OCI-LY3 (cell line): ENCODE data around the gene RPP25L.

Experiments
- H2AFZ ChIP-seq: fragments of 200-600, 300-600 bp; shearing (Covaris generic); 2 replicates; pipeline ENCODE4 v1.6.0; 2014; ENCODE audit warnings: antibody characterized with exemption, low read depth, low read length
- H3K27ac ChIP-seq: fragments of 200-600, 300-600 bp; sonication (generic); 2 replicates; pipeline ENCODE4 v1.5.1; 2014; ENCODE audit warnings: mild to moderate bottlenecking, low read length, moderate library complexity, mixed read lengths
- H3K27me3 ChIP-seq: fragments of 200-600, 300-600 bp; sonication (generic); 2 replicates; pipeline ENCODE4 v1.6.1; 2014; ENCODE audit warnings: low read depth, low read length, mixed read lengths
- H3K36me3 ChIP-seq: fragments of 200-600, 300-600 bp; sonication (generic); replicated peaks from 2 replicates; pipeline ENCODE3; 2014; ENCODE audit warnings: low read depth, low read length, mixed read lengths
- H3K4me1 ChIP-seq: fragments of 300-600, 200-600 bp; sonication (generic); 2 replicates; pipeline ENCODE4 v1.6.1; 2014; ENCODE audit warnings: low read length, mixed read lengths
- H3K4me2 ChIP-seq: fragments of 200-600, 300-600 bp; sonication (generic); 2 replicates; pipeline ENCODE4 v1.6.1; 2014; ENCODE audit warnings: low read length, mixed read lengths
- H3K4me3 ChIP-seq: fragments of 300-600, 200-600 bp; sonication (generic); 2 replicates; pipeline ENCODE4 v1.5.1; 2014; ENCODE audit warnings: antibody characterized with exemption, mild to moderate bottlenecking, low read length, moderate library complexity
- H3K79me2 ChIP-seq: fragments of 300-600, 200-600 bp; shearing (Covaris generic); 2 replicates; pipeline ENCODE4 v1.6.1; 2014; ENCODE audit warnings: mild to moderate bottlenecking, low read length, mixed read lengths
- H3K9ac ChIP-seq: fragments of 300-600, 200-600 bp; shearing (Covaris generic); 2 replicates; pipeline ENCODE4 v1.6.0; 2014; ENCODE audit warnings: mild to moderate bottlenecking, low read length, moderate library complexity
- H3K9me3 ChIP-seq: fragments of 200-600, 300-600 bp; shearing (Covaris generic); 2 replicates; pipeline ENCODE4 v1.6.1; 2014; ENCODE audit warnings: low read length, mixed read lengths; ENCODE audit not compliant: insufficient read depth
- H4K20me1 ChIP-seq: fragments of 200-600, 300-600 bp; sonication (generic); 2 replicates; pipeline ENCODE4 v1.6.1; 2016; ENCODE audit warnings: low read length, mixed read lengths; ENCODE audit not compliant: insufficient read depth
- EZH2phosphoT487 ChIP-seq: fragments of 200-600 bp; shearing (Covaris generic); IDR thresholded peaks from 2 replicates; pipeline ENCODE4 v1.6.1; 2018; ENCODE audit warnings: antibody characterized with exemption, mixed run types, low read depth
- TF ChIP-seq, protein P1 (sequence below): fragments of 200-600, 300-600 bp; sonication (generic); IDR thresholded peaks from 2 replicates; pipeline ENCODE4 v1.5.1; 2014; ENCODE audit warnings: antibody characterized with exemption, low read length, low read depth

RPP25L gene

DNA sequence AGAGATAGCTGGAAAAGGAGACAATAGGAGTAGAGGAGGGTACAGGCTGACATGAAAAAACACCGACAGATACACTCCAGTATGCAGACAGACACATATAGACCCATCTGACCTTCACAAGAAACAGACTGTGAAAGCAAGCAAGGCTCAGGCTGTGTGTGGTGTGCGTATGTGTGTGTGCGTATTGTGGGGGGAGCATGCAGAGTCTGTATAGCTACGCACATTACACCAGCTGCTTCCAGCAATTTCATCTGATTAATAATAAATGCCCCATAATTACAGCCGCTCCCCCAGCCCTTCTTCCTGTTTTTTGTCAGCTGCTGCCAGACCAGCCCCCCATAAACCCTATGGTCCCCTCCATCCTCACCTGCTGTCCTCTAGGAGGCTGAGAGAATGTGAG is 29.1 kb downstream of the RPP25L start:
- peaks cover 11% of the 10 kb centered on the region; the same call in 1 of the 2 replicates for H3K27me3 ChIP-seq

DNA sequence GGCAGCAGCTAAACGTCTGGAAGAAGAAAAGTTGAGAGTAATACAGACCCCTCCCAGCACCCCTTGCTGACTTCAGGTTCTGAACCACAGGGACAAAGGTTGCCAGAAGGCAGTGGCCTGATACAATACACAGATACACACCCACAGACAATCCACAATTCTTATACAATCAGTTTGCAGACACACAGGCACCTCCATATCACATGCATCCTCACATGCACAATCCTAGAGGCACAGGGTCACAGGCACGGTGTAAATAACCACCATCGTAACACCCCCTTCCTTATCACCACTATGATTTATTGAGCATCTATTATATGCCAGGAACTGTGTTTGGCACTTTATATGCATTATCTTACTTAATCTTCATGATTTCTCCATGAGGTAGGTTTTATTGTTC is 30.6 kb downstream of the RPP25L start:
- H3K4me1 ChIP-seq: peaks cover 32% of the 10 kb centered on the region
- H3K79me2 ChIP-seq: no peaks in the 10 kb centered on the region
- H4K20me1 ChIP-seq: no peaks in the 10 kb centered on the region
- H3K27me3 ChIP-seq: peaks cover 3% of the 10 kb centered on the region; the same call in 1 of the 2 replicates
- no peaks in the 10 kb centered on the region for H3K36me3 ChIP-seq
- no peak overlapping the region for H3K4me3 ChIP-seq
- no peak for TF ChIP-seq EZH2phosphoT487
- TF ChIP-seq, protein P1, sequence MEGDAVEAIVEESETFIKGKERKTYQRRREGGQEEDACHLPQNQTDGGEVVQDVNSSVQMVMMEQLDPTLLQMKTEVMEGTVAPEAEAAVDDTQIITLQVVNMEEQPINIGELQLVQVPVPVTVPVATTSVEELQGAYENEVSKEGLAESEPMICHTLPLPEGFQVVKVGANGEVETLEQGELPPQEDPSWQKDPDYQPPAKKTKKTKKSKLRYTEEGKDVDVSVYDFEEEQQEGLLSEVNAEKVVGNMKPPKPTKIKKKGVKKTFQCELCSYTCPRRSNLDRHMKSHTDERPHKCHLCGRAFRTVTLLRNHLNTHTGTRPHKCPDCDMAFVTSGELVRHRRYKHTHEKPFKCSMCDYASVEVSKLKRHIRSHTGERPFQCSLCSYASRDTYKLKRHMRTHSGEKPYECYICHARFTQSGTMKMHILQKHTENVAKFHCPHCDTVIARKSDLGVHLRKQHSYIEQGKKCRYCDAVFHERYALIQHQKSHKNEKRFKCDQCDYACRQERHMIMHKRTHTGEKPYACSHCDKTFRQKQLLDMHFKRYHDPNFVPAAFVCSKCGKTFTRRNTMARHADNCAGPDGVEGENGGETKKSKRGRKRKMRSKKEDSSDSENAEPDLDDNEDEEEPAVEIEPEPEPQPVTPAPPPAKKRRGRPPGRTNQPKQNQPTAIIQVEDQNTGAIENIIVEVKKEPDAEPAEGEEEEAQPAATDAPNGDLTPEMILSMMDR: no peak
- H3K9me3 ChIP-seq: no peaks in the 10 kb centered on the region
- no peak overlapping the region for H3K9ac ChIP-seq
- H3K27ac ChIP-seq: no peak overlapping the region
- no peak overlapping the region for H2AFZ ChIP-seq
- no peak overlapping the region for H3K4me2 ChIP-seq

More for the DNA sequence above, 29.1 kb downstream of the RPP25L start:
- H3K4me2 ChIP-seq: no peak overlapping the region
- H3K36me3 ChIP-seq: no peaks in the 10 kb centered on the region
- no peaks in the 10 kb centered on the region for H3K9me3 ChIP-seq
- no peak overlapping the region for H3K9ac ChIP-seq
- H4K20me1 ChIP-seq: no peaks in the 10 kb centered on the region
- no peak overlapping the region for H3K27ac ChIP-seq
- H3K4me3 ChIP-seq: no peak overlapping the region
- peaks cover 47% of the 10 kb centered on the region for H3K4me1 ChIP-seq
- H3K79me2 ChIP-seq: no peaks in the 10 kb centered on the region
- no peak for TF ChIP-seq EZH2phosphoT487
- TF ChIP-seq, protein P1: no peak
- no peak overlapping the region for H2AFZ ChIP-seq

DNA sequence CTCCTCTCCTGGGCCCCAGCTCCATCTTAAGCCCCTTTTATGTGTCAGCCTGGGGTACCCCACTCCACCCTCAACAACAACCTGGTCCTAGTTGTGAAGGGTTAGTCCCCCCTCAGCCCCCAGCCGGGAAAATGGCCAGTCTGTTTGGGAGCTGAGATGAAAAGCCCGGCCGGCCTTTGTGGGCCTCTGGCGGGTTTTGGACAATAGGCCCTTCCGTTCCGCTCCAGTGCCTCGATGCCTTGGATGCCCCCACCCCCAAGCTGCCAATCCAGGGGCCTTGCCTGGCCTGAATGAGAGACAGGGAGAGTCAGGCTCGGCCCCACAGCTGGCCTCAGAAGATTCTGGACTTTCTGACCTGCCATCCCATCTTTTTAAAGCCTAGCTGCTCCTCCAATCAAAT is 31.5 kb downstream of the RPP25L start:
- Histone ChIP-seq H3K4me2 (no peak overlapping the region), H3K4me1 (peaks cover 23% of the 10 kb centered on the region), H3K4me3 (no peak overlapping the region), H2AFZ (no peak overlapping the region), H3K9ac (no peak overlapping the region), H3K79me2 (no peaks in the 10 kb centered on the region), H3K9me3 (no peaks in the 10 kb centered on the region), H3K27me3 (no peaks in the 10 kb centered on the region), H3K27ac (no peak overlapping the region), H4K20me1 (no peaks in the 10 kb centered on the region), H3K36me3 (no peaks in the 10 kb centered on the region)
- no peak for TF ChIP-seq EZH2phosphoT487
- TF ChIP-seq, protein P1: no peak

DNA sequence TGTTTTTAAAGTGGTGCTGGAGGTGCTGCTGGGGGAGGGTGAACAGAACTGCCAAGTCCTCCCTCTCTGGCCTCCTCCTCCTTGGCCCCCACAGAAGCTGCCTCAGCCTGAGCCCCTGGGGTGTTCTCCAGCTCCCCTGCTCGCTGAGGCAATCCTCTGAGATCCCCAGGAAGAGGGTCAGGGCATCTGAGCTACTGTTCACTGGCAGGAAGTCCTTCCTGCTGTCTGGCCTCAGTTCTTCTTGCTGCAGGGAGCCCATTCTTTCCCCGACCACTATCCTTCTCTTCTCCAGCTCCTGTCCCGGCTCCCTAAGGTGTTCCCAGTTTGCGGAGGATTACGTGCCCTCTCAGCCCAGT is 32.1 kb downstream of the RPP25L start:
- Histone ChIP-seq H3K27me3 (no peaks in the 10 kb centered on the region), H3K9me3 (no peaks in the 10 kb centered on the region), H3K4me2 (no peak overlapping the region), H2AFZ (no peak overlapping the region), H4K20me1 (no peaks in the 10 kb centered on the region), H3K36me3 (no peaks in the 10 kb centered on the region), H3K4me3 (no peak overlapping the region), H3K9ac (no peak overlapping the region), H3K4me1 (peaks cover 17% of the 10 kb centered on the region), H3K27ac (no peak overlapping the region), H3K79me2 (no peaks in the 10 kb centered on the region)
- TF ChIP-seq, protein P1: no peak
- no peak for TF ChIP-seq EZH2phosphoT487
